NCI-H2081 (cell line): ENCODE results near the gene ECHS1.
A peak's percentile ranks its signal among the peaks of the same experiment; 100 is the strongest.
"Not testable (repeated sequence)": the region's sequence is repeated elsewhere in the genome, so short reads cannot be mapped to it uniquely, and the experiment has no call there.

Experiments
- DNase-seq, 2 experiments: peaks; one replicate each; lab custom pipeline; 2025; lab: John Stamatoyannopoulos, UW

ECHS1 gene

GRCh38 chr10:133373174-133374090, at the start of gene ECHS1:
TSS of gene ECHS1 (minus strand) at chr10:133373354. CDS start at chr10:133373333, 21 bp downstream.
- peak; percentile 85 to 87 for DNase-seq

GRCh38 chr10:133422223-133422806, 49.2 kb upstream of the ECHS1 start:
- DNase-seq = no peak

- no peak for DNase-seq
Measured at GRCh38 chr10:133421336-133422222, 48.4 kb upstream of the ECHS1 start.

DNA sequence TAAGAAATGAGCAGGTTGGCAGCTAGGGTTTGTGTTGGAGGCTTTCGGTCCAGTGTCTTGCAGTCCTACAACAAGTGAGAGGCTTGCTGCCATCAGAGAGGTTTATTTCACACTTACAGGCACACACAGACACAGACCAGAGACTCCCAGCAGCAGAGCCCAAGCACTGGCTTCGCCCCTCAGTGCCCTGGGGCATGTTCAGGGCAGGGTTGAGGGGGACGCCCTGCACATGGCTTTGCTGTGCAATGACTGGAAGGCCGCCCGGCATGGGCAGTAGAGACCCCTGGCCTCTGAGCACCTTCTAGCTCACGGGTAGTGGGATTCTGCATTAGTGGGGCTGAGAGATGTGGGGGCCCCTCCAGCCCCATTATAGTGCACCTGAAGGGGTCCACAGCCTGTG, 47.4 kb upstream of the ECHS1 start:
- DNase-seq = no peak

DNA sequence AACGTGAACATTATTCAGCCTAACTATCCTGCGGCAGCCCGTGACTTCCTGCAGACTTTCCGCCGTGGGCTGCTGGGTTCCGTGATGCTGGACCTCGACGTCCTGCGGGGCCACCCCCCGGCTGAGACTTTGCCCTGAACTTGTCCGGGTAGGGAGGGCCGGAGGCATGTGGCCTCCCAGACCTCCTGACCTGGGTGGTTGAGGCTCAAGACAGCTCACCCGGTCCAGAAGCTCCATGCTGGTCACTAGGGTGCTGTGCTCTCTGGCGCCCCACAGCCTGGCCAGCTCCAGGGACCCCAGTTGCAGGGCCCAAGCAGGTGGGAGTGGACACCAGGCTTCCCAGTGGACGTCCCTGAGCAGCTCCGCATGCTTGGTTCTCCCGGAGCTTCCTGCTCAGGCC, 46.9 kb upstream of the ECHS1 start:
- no peak for DNase-seq

GRCh38 chr10:133419211-133419950, 46.2 kb upstream of the ECHS1 start:
- DNase-seq = no peak

DNA sequence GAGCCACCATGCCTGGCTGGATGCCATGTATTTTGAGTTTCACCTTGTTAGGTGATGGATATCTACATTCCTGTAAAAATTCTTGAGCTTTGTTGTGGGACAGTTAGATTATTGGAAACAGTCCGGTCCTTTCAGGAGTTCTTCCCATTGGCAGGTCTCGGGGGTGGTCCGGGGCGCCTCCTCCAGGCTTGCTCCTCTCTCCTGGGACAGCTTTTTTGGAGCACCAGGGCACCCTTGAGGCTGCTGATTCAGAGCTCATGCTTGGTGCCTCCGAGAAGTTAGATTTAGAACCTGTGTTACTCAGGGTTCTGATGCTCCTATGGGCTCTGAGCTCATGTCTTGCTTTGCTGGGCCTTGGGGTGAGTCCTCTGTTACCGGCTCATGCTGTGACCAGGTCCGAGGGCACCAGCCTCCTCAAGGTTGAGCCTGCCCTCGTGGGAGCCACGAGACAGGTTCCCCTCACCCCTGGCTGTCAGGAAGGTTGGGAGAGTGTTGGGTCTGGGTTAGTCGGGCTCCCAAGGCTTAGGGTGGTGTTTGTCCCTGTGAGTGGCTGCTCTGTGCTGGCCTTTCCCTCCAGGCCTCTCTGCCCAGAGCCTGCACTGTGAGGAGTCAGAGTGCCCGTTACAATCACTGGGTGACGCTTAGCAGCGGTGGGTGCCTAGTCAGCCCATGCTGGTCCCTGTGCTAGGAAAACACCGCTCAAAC, 45.3 kb upstream of the ECHS1 start:
- DNase-seq = no peak

DNA sequence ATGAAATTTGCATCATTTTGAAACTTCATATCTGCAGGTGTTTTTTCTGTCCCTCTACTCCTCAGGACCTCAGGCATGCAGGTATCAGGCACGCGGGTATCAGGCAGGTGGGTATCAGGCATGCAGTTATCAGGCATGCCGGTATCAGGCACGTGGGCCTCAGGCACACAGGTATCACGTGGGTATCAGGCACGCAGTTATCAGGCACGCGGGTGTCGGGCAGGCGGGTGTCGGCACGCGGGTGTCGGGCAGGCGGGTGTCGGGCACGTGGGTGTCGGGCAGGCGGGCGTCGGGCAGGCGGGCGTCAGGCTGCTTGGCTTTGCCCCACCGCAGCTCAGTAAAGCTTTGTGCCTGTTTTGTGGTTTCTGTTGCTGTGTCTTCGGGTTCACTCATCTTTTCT, 42.6 kb upstream of the ECHS1 start:
- no peak for DNase-seq

GRCh38 chr10:133414401-133414800, 41.2 kb upstream of the ECHS1 start:
- DNase-seq = not testable (repeated sequence)

DNA sequence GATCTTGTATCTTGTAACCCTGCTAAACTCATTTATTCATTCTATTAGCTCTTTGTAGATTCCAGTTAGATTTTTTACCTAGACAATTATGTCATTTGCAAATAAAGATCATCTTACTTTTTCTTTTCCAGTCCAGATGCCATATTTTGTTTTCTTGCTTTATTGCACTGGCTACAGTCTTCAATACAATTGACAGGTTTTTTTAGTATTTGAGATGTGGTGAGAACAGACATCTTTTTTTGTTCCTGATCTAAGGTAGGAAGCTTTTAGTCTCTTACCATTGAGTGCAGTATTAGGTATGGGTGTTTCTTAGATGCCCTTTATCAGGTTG, 39.2 kb upstream of the ECHS1 start:
- DNase-seq = no peak

DNA sequence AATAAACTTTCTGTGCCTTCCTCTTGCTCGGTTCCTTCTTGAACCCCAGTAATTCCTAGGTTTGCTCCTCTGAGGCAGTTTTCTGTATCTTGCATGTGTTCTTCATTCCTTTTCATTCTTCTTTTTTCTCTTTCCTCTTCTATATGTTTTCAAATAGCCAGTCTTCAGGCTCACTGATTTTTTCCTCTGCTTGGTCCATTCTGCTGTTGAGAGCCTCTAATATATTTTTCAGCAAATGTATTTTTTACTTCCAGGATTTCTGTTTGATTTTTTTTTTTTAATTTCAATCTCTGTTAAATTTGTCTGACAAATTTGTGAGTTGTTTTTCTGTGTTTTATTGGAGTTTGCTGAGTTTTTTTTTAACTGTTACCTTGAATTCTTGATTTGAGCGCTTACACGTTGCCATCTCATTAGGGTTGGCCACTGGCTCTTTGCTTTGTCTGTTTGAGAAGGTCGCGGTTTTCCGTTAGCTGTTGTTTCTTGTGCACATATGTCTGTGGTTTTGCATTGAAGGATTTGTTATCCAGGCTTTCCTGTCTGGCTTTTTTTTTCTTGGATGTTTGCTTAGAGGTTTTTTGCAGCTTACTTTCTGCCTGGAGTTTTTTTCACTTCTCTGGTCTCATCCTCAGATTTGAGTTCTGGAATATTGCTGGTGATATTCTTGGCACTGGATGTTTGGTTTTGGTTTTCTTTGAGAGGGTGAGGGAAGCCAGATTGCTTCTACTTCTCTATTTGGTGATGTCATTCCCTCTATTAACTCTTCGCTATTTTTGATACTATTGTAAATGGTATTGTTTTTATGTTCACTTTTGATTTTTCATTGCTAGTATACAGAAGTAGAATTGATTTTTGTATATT, 38.6 kb upstream of the ECHS1 start:
- no peak for DNase-seq

- DNase-seq = no peak
Measured at GRCh38 chr10:133405844-133406527, 32.8 kb upstream of the ECHS1 start.

DNA sequence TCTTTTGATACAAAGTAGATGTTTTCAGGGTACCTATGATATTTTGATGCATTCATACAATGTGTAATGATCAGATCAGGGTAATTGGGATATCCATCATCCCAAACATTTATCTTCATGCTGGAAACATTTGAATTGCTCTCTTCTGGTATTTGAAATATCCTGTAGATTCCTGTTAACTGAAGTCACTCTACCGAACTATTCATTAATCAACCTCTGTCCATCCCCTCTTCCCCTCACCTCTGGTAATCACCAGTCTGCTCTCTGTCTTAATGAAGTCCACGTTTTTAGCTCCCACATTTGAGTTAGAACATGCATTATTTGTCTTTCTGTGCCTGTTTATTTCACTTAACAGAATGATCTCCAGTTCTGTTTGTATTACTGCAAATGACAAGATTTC, 32.1 kb upstream of the ECHS1 start:
- DNase-seq = no peak

DNA sequence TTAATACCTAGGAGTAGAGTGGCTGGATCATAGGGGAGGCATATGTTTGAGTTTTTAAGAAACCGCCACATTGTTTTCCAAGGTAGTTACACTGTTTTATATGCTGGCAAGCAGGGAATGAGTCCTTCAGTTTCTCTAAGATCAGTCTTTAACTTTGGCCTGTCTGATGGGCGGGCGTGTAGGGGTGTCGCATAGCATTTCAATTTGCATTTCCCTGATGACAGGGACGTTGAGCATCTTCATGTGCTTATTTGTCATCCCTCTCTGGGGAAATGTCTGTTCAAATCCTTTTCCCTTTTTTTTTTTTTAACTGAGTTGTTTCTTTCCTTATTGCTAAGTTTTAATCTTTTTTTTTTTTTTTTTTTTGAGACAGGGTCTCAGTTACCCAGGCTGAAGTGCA, 30.6 kb upstream of the ECHS1 start:
- DNase-seq = no peak

GRCh38 chr10:133403359-133403758, 30.2 kb upstream of the ECHS1 start:
- no peak for DNase-seq

GRCh38 chr10:133401981-133402725, 29.0 kb upstream of the ECHS1 start:
- no peak for DNase-seq

DNA sequence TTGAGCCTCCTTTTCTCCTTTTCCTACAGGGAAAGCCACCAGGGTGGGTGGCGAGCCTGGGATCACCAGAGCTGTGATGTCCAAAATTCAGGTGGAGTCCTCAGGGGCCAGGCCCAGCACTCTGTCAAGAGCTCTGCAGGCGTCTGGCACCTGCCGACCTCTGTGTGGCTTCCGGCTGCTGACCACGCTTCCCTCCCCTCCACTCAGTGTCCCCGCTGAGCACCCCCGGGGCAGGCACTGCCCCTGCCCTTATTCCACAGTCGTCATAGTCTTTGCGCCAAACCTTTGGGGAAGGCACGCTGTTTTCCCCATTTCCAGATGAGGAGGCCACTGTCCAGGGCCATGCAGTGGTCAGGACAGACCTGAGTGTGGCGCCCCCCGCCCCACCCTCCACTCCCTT, 28.3 kb upstream of the ECHS1 start:
- DNase-seq = no peak

DNA sequence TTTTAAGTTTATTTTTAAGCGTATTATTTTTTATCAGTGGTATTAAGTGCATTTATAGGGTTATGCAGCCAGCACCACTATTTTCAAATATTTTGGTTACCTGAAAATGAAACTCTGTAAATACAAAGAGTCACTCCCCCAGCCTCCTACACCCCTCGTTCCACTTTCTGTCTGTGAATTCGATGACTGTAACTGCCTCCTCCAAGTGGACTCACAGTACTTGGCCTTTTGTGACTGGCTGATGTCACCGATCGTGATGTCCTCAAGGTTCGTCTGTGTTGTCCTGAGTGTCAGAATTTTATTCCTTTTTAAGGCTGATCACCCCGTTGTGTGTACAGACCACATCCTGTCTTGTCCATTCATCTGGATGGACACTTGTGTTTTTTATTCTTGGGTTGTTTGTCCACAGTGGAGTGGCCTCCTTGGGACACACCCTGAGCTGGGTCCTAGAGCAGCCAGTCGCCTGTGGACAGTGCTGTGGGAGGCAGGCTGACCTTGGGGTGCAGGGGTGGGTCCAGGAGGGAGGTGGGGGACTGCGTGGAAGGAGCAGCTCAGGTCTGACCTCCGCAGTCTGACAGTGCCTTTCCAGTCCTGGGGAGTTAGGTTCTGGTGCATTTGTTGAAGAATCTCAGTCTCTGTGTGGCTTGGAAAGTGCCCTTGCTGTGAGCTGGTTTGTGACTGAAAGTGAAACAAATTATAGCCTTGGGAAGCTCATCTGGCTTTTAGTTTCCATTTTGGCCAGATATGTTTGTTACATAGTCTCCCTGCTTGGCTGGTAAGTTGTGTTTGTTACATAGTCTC, 27.7 kb upstream of the ECHS1 start:
- no peak for DNase-seq
